ENCODE measurements around the gene PUSL1.

DNA sequence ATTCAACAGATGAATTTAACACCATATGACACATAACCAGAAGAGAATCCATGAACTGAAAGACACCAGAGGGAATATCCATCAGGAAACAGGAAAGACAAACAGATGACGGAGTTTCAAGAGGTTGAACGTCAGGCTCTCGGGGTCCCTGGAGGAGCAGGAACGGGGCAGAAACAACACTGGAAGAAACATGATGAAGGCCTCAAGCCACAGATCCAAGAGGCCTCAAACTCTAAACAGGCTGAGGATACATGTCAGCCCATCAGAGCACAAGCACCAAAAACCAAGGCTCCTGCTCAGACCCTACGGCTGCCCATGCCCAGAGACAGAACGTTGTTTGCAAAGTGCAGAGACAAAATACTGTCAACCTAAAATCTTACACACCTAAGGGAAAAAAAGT, 9.0 kb downstream of the PUSL1 start:
- TF ChIP-seq, protein P1, sequence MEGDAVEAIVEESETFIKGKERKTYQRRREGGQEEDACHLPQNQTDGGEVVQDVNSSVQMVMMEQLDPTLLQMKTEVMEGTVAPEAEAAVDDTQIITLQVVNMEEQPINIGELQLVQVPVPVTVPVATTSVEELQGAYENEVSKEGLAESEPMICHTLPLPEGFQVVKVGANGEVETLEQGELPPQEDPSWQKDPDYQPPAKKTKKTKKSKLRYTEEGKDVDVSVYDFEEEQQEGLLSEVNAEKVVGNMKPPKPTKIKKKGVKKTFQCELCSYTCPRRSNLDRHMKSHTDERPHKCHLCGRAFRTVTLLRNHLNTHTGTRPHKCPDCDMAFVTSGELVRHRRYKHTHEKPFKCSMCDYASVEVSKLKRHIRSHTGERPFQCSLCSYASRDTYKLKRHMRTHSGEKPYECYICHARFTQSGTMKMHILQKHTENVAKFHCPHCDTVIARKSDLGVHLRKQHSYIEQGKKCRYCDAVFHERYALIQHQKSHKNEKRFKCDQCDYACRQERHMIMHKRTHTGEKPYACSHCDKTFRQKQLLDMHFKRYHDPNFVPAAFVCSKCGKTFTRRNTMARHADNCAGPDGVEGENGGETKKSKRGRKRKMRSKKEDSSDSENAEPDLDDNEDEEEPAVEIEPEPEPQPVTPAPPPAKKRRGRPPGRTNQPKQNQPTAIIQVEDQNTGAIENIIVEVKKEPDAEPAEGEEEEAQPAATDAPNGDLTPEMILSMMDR (optimal IDR thresholded peaks at IDR 0.05 in 1 of 3, IDR thresholded peaks at IDR 0.05 in 1 of 3, conservative IDR thresholded peaks at IDR 0.05 in 1 of 3; ENCODE audit: extremely low read depth in 1 of 3, insufficient read depth in 2 of 3, low read length in 3 of 3): no peak
- TF ChIP-seq EZH2 (IDR thresholded peaks at IDR 0.05; ENCODE audit: low read length): no peak

Measured in keratinocyte (primary cell).